Glomerular visceral epithelial cell (primary cell): Measurements from ENCODE around the gene FBN3.

Experiments used
- DNase-seq: peaks from one replicate; pipeline ENCODE4 v3.0.0-alpha.2; 2016; ENCODE audit errors: extremely low spot score

Gene FBN3

DNA sequence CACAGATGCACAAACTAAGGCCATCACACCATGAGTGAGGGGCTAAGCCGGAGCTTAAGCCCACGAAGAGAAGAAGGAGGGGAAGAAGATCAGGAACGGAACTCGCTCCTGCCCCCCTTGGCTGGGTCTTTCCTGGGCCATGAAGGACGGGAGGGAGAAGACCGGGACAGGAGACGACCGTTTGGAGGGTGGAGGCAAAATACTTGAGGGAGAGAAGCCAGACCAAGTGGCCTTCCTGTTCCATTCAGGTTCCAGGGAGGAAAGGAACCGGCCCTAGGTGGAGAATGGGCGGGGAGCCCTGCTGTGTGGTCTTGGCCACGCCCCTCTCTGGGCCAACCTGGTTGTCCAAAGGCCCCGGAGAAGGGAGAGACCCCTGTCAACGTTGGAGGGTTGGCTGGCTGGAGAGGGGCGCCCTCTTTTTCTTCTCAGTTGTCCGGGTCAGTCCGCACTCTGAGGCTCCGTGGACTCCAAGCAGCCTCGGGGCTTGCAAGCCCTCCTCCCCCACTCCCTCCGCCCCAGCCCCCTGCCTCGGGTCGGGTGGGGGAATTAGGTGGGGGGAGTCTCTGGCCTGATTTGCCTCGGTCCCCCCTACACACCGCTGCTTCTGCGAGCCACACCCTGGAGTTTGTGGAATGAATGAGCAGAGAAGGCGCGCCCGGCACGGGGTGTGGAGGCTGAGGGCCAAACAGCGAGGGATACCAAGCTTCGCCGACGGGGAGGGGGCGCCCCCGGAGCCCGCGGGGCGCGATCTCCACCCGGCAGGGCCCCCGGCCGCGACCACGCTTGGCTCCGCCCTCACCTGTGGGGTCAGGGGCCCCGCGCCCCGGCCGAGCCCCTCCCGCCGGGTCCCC lies 757 bp downstream of the FBN3 start:
- no peak for DNase-seq

DNA sequence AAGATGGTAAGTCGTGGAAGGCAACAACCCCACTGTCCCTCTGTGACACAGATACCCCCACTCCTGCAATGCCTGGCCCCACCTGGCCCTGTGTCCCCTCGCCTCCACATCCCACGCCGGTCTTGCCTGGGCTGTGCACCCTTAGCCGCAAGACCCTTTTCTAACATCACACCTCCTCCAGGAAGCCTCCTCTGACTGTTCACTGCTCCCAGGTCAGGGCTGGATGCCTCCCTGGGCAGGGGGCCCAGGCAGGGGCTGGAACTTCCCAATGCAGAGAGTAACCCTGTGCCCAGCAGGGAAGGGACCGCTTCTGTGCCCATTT lies 1.3 kb downstream of the FBN3 start:
- DNase-seq: no peak

DNA sequence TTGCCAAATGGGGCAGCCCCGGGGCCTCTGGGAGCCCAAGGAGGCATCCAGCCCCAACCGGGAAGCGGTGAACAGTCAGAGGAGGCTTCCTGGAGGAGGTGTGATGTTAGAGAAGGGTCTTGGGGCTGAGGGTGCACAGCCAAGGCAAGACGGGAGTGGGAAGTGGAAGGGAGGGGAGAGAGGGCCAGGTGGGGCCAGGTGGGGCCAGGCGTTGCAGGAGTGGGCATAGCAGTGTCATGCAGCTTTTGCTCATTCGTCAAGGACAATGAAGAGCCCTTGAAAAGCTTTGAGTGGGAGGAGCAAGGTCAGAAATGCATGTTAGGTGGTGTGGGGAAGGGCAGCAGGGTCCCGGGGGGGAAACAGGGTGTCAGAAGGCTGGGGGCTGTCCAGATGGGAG lies 1.8 kb downstream of the FBN3 start:
- DNase-seq: no peak

DNA sequence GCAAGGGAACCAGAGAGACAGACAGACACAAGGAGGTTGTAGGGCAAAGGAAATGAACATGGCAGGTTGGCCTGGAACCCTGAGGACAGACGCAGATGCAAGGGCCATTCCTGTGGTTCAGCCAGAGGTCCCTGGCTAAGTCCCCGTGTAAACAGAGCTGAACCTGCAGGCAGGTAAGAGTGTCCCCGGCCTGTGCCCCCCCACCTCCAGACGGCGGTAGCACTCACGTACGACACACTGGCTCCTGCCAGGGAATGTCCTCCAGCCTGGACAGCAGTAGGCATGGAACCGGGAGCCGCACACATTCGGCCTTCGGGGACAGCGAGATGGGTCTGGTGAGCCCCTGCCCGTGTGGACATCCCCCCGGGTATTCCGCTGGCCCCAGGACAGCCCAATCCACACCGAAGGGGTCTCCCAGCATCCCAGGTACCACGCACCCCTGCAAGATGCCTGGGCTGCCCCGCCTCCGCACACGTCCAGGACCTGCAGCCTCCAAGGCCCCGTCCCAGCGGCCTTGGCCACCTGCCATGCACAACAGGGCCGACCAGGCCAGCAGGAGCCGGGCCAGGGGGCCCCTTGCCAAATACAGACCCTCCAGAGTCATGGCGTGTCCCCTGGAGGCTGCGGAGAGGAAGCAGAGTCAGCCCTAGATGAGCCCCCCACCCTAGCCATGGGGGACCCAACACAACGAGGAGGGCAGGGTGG lies 2.4 kb downstream of the FBN3 start:
- DNase-seq: no peak

DNA sequence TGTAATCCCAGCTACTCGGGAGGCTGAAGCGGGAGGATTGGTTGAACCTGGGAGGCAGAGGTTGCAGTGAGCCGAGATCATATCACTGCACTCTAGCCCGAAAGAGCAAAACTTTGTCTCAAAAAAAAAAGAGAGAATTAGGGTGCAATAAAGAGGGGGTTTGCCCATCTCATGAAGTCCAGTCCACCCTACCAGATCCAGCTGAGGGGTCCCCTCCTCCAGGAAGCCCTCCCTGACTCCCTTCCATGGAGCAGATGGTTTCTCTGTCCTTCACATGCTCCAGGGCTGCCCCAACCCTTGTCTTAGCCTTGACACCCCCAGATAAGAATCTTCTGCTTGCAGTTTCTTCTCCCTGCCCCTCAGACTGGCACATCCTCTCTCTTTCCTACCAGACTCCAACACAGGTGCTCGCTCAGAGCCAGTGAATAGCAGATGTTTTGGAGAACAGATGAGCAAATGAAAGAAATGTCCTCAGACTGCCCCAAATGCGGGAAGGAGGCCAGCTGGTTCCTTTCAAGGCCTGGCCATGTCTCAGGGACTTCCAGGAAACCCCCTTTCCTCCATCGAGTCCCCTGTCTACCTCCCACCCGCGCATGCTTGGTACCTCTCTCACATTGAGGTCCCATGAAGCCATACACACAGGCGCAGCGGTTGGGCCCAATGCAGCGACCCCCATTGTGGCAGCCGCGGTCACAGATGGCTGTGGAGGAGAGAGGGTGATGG lies 5.0 kb downstream of the FBN3 start:
- no peak for DNase-seq

DNA sequence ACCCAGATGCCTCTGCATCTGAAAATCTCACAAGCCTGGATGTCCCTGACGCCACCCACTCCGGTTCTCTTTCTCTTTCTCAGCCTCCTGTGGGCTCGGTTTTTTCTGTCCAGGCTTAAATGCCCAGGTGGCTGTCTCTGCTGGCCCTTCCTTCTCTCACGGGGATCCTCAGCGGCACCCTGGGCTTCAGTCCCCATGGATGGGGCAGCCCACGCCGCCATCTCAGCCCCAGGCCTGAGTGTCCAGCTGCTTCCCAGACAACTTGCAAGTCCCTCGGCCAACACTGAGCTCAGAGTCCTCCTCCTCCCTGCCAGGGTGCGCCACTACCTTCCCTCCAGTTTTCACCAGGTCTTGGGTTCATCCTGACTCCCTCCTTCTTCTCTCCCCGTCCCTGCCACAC lies 6.4 kb downstream of the FBN3 start:
- DNase-seq: no peak

DNA sequence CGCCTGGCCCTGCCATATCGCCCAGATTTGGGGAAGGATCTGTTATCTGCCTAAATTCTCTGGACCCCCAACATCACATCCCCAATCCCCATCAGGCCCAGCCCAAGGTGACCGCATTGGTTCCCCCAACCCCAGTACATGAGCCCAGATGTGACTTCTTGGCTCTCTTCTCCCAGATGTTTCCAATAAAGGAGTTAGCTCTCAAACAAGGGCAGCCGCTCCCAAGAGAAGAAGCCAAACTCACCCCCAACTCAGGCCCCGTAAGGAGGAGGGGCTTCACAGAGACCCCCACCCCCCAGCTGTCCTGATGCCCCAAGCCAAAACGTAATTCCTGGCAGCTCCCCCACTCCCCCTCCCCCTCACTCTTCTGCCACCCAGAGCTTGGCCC lies 6.9 kb downstream of the FBN3 start:
- no peak for DNase-seq

DNA sequence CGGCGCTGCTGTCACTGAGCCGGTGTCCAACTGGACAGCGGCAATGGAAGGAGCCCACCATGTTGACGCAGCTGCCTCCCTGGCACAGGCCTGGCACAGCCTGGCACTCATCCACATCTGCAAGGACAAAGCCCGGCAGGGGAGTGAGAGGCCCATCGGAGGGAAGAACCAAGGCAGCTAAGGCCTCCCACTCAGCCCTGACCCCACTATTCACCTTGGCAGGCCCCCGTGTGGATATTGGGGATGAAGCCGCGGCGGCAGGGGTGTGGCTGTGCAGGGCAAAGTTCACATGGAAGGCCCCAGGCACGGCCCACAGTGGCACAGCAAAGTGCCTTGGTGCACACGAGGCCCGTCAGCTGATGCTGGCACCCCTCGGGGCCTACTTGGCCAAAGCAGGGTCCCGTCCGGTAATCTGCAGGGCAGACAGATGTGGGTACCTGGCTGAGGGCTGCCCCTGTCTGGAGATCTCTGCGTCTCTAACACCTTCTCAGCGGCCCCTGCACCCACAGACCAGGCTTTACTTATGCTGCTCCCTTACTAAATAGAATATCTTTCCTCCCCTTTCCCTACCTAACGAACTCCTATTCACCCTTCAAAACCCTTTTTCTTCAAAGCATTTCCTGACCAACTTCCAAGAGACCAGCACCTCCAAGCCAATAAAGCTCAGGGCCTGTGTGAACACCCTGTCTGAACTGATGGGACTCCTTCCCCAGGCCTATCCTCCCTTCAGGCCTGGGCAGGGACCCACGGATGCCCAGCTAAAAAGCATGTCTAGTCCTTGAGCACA lies 7.5 kb downstream of the FBN3 start:
- DNase-seq: no peak

DNA sequence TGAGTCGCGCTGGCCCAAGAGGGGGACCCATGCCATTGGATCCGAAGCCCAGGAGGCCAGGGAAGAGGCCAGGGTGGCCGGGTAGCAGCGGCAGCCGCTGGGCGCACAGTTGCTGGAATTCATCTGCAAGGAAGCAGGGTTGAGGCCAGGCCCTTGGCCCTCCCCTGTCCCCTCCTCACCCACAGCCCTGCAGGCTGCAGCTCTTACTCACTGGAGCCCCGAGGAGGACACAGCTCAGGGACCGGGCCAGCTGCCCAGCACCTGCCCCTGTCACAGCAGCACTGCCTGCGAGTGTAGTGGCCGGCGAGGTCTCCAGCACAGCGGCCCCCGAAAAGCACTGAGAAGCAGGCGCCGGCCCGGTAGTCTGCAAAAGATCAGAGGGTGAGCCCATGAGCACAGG lies 11.2 kb downstream of the FBN3 start:
- no peak for DNase-seq

DNA sequence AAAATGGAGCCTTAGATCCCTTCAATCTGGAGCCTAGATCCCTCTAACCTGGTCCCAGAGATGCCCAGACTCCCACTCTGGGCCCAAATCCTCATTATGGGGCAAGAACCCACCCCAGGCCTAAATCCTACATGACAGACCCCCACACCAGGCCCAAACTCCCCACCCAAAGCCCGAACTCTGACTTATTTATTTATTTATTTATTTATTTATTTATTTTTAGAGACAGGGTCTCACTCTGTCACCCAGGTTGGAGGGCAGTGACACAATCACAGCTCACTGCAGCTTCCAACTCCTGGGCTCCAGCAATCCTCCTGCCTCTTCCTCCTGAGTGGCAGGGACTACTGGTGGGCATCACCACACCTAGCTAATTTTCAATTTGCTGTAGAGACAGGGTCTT lies 12.0 kb downstream of the FBN3 start:
- DNase-seq: no peak

DNA sequence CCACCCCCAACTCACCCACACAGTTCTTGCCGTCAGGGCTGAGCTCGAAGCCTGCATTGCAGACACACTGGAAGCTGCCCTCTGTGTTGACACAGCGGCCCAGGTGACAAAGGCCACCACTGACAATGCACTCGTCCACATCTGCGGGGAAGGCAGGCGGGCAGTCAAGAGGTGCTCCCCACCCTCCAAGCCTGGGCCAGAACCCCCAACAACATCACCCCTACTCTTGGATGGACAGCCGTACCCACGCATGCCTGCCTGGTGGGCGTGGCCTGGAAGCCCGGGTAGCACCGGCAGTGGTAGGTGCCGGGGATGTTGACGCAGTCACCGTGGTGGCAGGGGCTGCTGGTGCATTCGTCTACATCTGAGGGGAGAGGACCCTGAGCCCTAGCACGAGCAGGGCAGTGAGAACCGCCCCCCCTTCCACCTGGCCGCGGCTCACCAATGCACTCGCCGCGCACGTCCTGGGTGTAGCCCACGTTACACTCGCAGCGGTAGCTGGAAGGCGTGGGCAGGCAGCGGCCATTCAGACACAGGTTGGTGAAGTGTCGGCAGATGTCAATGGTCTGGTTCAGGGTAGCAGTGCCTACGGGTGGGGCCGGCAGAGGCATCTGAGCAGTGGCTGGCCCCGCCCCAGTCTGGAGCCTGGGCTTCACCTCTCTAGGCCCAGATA lies 13.3 kb downstream of the FBN3 start:
- DNase-seq: no peak

DNA sequence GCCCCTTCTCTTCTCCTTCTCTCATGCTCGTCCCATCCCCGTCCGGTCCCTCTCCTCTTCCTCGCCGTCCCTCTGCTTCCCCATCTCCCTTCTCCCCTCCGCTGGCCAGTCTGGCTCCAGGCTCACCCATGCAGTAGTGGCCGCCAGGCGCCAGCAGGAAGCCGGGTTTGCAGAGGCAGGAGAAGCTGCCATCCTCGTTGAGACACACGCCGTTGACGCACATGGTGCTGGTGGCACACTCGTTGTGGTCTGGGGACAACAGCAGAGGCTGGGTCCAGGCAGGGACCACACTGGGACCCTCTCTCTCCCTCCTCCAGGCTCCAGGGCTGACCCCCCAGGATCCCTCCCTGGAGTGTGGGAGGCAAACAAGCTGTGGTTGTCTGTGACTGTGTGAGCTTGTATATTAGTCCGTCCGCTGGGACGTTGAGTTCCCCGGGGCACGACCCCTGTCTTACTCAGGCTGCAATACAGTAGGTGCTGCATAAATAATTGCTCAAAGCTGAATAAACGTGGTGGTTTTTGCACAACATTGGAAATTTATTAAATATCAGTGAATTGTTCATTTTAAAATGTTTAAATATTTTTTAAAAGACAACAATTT lies 16.4 kb downstream of the FBN3 start:
- DNase-seq: no peak

DNA sequence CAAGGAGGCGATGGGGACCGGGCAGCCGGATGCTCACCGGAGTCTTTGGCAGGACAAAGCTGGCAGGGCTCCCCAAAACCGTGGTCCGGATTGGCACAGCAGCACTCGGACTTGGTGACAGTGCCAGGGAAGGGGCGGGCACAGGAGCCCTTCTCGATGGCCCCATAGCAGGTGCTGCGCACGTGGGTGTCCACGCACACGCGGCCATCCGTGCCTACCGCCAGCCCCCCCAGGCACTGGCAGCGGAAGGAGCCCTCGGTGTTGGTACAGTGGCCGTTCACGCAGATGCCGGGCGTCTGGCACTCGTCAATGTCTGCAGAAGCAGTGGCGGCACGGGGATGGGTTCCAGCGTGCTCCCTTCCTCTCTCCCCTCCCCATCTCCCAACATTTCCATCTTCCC lies 17.9 kb downstream of the FBN3 start:
- DNase-seq: no peak

DNA sequence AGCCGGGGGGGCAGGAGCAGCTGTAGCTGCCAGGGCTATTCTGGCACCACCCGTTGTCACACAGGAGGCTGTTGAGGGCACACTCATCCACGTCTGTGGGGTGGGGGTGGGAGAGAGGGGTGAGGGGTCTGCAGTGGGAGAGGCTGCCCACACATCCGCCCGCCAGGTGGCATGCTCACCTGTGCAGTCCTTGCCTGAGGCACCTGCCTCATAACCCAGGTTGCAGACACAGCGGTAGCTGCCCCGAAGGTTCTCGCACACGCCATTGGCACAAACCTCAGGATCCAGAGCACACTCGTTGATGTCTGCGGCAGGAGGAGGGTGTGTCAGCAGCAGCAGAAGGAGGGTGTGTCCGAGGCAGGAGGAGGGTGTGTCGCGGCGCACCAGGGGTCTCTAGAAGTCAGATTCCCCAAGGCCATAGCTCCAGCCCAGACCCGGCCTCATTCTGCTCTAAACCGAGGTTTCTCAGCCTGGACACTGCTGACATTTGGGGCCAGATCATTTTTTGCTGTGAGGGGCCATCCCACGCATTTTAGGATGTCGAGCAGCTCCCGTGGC lies 20.3 kb downstream of the FBN3 start:
- DNase-seq: no peak

DNA sequence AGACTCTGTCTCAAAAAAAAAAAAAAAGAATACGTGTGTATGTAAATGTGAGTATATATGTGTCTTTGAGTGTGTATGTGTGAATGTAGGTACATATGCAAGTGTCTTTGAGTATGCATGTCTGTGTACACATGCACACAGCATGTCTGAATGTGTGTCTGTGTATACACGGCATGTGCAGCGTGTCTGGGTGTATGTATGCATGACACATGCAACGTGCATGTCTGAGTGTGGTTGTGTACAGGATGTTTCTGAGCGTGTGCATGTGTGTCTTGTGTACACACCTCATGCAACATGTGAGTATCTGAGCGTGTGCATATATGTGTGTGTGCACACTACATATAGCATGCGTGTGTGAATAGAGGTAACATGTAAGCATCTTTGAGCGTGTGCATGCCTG lies 20.8 kb downstream of the FBN3 start:
- DNase-seq: no peak

DNA sequence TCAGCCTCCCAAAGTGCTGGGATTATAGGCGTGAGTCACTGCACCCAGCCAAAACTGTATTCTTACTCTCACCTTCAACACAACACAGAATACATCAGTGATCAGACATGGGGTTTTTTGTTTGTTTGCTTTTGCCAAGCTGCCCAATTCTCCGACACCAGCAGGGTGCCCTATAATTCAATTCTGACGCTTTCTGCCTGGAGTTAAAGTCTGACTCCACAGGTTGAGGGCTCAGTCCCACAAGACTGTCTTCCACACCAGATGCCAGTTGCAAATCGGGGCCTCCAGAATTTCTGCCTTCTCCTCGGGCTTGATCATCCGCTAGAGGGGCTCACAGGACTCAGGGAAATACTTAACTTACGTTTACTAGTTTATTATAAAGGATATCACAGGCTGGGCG lies 22.1 kb downstream of the FBN3 start:
- no peak for DNase-seq

DNA sequence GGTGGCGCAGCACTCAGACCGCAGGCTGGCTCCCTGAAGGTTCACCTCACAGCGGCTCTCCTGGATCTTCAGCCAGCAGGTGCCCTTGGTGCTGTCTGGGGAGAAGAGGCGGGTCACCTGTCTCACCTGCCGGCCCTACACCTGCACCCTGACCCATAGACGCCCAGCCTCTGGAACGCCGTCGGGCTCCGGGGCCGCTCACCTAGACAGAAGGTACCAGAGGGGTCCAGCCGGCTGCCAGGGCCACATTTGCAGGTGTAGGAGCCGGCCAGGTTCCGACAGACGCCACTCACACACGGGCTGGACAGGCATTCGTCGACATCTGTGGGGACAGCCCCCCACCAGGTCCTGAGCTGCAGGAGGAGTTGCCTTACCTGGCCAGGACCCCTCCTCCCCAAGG lies 22.9 kb downstream of the FBN3 start:
- DNase-seq: no peak

DNA sequence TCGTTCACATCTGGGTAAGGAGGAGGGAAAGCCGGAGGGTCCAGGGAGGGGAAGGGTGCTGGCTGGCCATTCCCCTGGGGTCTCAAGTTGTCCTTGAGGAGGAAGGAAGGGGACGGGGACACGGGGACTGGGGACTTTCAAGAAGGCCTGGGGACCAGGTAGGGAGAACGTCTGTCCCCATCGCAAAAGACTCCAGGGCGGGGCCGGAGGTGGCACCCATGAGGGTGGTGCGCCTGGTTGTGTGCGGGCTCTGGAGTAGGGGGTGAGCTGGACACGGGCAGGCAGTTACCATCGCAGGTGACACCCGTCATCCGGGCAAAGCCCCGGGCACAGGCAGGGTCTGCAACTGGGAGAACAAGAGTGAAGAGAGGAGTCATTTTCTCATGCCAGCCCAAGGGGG lies 23.4 kb downstream of the FBN3 start:
- no peak for DNase-seq

DNA sequence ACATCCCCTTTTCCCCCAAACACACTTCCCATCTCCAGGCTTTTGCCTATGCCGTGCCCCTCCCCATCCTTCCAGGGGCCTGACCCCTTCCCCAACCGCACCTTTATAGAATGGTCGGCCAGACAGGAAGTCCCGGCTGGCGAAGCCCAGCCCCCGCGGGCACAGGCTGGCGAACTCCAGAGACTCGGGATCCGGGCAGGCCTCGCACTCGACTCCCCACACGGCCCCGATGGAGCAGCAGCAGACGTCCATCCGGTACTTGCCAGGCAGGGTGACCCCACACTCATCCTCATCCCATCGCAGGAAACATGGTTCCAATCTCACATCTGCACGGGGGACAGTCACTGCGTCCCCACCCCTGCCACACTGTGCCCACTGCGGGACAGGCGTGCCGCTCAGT lies 25.7 kb downstream of the FBN3 start:
- DNase-seq: no peak

DNA sequence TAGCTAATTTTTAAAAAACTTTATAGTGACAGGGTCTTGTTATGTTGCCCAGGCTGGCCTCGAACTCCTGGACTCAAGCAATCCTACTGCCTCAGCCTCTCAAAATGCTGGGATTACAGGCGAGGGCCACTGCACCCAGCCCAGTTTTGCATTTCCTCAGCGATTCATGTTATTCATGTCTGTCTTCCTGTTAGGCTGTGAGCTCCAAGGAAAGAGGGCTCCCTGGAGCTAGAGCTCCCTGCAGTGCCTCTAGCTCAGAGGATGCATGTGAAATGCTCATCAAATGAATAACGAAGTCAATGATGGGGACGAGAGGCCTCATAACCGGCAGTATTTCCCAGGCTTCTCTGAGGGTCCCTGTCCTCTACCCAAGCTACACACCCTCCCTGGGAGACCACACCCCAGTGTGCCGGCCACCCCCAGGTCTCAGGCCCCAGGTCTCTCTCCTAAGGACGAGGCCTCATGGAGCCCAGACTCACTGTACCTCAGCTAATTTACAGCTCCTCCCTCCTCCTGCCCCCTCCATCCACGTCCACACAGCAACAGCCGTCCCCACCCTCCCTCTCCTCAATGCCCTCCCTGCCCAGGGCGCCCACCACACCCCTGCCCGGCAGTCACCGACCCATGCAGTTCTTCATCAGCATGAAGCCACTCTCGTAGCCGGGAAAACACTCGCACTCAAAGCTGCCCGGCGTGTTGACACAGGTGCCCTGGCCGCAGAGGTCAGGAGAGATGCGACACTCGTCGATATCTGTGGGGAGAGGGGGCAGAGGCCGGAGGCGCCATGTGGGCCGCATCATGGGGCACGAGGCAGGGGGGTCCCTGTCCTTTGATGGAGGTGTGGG lies 28.5 kb downstream of the FBN3 start:
- DNase-seq: no peak
